ENCODE results near the gene CCDC43.

- no peak for TF ChIP-seq CTCF (IDR thresholded peaks at IDR 0.05)
- TF ChIP-seq POLR2A (IDR thresholded peaks at IDR 0.05) = no peak
Measured at GRCh38 chr17:44629314-44629713, 60.3 kb downstream of the CCDC43 start.

Measured in heart left ventricle (tissue), 13 donors.